GM18502 (cell line): ENCODE data around the gene IPP.
A peak's percentile ranks its signal among the peaks of the same experiment; 100 is the strongest.
"Not testable (repeated sequence)": the region's sequence is repeated elsewhere in the genome, so short reads cannot be mapped to it uniquely, and the experiment has no call there.

Experiments
- ATAC-seq: cut with Tn5 transposase; IDR thresholded peaks from one replicate; pipeline ENCODE4 v1.9.1; 2021; ENCODE audit warnings: mild to moderate bottlenecking; ENCODE audit not compliant: unreplicated experiment, poor library complexity

Gene IPP

DNA sequence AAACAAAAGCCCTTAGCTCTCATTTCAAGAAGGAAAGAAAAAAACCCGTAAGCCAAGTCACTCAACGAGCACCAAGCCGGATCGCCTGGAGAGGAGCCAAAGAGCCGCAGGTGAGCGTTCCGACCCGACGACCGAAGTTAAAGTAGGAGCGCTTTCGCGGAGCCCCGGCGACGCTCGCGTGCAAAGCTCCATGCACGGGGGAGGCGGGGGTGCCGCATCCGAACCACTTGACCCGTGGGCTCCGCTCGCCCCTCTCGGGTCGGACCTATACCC, 64.5 kb downstream of the IPP start:
- peak; percentile 6 for ATAC-seq

DNA sequence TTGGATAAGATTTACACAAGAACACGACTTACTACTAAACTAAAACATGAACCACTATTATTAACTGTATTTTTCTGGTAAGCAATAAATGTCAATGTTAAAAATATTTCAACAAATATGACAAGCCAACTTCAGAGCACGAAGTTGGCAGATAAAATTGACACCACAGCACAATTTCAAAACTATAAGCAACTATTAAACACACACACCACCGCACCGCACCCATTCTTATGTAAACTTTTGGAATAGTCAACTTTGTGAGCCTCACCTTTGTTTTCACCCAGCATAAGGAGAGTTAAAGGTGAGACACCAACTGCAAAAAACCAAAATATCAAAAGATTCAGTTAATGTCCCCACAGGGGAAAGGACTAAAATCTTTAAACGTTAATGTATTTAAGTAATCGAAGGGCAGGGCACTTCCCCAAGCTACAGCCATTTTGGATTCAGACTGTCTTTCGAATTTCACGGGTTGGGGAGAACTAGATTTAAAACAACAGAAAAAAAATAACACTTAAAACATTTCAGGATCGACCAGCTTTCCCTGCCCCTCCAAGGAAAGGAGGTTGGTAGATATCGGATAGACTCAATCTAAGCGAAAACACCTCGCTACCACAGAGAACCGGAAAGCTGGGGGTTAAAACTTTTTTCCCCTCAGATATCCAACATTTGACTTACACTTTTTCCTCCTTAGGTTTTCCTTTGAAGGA, 65.0 kb downstream of the IPP start:
- no peak for ATAC-seq

DNA sequence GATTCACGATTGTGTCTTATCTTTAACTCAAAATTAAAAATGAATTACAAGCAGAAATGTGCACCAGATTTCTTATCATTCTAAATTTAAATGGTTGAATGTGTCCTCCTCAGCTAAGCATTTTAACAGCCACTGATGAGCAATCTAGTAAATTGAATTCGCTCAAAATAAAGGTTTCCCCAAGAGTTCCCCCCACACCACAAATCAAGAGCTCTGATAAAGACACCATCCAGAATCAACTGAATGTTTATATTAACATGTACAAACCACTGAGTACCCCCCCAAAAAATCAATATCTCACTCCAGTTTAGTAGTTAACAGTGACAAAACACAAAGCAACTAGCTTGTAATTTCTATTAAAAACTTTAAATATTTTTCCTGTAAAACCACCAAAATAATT, 66.1 kb downstream of the IPP start:
- ATAC-seq: no peak

DNA sequence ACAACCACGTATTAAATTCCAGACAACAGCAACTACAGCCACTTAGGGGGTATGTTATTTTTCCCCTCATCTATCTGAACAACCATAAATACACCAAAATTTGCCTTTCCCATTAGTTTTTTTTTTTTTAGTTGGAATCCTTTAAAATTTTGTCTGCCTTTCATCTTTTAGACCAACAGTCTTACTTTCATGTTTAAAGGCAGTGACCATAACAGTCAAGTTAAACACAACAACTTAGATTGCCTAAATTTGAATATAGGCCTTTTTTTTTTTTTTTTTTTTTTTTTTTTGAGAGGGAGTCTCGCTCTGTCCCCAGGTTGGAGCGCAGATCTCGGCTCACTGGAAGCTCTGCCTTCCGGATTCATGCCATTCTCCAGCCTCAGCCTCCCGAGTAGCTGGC, 67.5 kb downstream of the IPP start:
- ATAC-seq: no peak

DNA sequence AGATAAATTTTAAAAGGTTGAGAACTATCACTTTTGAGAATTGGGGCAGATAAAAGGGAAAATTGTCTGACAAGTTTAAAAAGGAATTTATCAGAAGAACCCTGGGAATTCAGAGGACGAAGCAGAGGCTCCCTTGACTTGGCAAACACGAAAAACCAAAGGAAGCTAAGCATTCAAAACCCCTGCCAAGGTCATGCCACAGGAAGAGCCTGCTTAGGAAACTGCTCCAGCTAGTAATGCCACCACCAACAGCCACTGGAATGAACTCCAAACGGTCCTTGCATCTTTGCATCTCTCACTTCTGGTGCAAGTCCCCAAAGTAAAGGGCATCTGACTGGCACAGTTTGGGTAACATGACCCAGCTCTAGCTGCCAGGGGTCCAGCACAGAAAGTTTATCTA, 71.3 kb downstream of the IPP start:
- ATAC-seq: no peak

DNA sequence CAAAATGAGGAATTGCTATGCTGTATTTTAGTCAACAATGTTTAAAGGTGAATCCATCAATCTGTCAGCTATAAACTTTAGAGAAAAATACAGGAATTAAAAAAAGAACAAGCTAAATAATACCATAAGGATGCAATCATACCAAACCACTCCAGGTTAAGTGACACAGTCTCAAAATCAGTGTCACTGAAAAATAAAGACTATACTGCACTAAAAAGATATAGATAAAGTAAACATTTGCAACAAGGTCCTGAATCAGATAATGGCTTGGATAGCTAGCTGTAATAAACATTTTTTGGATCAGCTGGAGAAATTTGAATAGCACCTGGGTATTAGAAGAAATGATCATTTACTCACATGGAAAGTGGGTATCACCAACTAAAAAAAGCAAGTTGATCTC, 72.0 kb downstream of the IPP start:
- ATAC-seq: no peak

DNA sequence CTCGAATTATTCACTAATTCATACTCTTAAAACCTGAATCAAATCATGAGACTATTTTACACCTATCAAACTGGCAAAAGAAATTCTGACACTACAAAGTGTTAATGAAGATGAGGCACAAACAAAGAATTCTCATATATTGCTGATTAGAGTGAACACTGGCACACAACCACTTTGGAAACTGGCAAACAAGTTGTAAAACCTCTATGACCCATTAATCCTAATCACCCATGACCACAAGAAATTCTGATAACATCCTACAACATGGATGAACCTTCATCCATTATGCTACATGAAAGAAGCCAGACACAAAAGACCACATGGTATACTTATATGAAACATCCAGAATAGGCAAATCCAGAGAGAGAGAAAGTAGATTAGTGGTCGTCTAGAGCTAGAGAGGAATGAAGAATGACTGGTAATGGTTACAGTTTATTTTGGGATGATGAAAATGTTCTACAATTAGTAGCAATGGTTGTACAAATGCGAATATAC, 72.7 kb downstream of the IPP start:
- ATAC-seq: no peak

DNA sequence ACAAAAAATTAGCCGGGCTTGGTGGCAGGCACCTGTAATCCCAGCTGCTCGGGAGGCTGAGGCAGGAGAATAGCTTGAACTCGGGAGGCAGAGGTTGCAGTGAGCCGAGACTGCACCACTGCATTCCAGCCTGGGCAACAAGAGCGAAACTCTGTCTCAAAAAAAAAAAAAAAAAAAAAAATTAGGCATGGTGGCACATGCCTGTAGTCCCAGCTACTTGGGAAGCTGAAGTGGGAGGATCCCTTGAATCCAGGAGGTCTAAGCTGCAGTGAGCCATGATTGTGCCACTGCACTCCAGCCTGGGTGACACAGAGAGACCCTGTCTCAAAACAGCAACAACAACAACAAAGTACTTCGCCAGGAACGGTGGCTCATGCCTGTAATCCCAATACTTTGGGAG, 73.9 kb downstream of the IPP start:
- ATAC-seq: not testable (repeated sequence)

DNA sequence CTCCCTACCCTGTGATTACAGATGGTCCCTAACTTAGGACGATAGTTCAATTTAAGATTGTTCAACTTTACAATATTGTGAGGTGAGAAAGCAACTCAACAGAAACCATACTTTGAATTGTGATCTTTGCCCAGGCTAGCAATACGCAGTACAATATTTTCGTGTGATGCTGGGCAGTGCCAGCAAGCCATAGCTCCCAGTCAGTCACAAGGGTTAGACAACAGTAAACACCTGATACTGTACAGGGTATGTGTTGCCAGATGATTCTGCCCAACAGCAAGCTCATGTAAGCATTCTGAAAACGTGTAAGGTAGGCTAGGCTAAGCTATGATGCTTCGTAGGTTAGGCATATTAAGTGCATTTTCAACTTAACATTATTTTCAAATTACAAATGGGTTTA, 76.0 kb downstream of the IPP start:
- ATAC-seq: no peak

DNA sequence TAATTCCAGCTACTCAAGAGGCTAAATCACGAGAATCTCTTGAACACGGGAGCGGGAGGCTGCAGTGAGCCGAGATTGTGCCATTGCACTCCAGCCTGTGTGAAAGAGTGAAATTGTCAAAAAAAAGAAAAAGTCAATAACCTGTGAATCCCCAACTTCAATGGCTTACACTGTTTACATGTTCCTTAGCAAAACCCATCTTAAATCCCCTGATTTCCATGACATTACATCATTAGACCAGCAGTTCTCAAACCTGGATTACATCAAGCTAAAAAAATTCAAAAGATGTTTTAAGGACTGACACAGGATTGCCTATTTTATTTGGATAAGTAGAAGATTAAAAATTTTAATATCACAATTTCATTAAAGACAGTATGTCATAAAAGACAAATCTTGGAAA, 76.5 kb downstream of the IPP start:
- ATAC-seq: no peak

DNA sequence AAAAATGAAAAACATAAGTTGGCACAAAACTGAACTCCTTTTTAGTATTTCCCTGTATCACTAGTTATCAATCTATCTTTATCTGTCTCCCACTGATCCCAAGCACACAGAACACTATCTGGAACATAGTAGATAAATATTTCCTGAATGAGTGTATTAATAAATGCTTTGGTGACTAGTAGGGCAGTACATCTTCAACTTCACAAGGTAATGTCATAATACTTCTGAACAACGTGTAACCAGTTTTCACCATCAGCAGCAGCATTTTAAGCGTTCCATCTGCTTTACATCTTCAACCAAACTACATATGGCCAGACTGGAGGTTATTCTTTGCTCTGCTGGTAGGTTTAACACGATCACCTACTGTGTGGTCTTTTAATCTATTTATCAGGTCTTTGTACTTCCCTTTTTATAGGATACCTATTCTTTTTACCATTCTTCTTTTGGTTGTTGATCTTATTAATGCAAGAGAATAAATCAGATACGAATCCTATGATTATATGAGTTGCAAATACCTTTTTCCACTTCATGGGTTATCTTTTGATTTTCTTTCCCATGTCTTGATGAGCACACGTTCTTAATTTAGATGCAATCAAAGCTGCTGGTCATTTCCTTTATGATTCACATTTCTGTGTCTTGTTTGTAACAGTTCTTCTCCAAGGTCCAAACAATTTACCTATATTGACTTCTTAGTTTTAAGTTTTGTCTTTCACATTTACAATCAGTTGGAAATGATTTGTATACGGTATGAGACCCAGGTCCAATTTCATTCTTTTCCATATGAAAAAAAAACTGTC, 80.4 kb downstream of the IPP start:
- no peak for ATAC-seq

DNA sequence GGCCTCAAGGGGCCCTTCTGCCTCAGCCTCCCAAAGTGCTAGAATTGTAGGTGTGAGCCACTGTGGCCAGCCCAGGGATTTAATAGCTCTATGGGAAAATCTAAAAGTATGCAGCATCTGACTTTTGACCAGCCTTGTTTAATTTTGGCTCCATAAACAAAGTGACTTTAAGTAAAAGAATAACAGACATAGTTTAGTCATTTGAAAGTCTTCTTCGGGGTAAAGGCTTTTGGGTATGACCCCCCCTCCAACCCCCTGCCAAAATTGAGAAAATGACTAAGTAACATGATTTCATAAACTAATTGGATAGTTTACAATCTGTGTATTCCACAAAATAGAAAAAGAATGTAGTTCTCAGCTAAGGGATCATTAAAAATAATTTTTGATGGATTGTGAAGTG, 81.1 kb downstream of the IPP start:
- ATAC-seq: no peak

DNA sequence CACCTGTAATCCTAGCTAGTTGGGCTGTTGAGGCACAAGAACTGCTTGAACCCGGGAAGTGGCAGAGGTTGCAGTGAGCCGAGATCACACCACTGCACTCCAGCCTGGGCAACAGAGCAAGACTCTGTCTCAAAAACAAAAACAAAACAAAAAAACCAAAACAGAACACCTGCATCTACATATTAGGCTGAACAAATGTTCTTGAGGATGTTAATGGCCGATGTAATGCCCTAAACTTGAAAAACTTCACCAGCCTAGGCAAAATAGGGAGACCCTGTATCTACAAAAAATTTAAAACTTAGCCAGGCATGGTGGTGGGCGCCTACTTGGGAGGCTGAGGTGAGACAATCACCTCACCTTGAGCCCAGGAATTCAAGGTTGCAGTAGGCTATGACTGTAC, 81.9 kb downstream of the IPP start:
- no peak for ATAC-seq

DNA sequence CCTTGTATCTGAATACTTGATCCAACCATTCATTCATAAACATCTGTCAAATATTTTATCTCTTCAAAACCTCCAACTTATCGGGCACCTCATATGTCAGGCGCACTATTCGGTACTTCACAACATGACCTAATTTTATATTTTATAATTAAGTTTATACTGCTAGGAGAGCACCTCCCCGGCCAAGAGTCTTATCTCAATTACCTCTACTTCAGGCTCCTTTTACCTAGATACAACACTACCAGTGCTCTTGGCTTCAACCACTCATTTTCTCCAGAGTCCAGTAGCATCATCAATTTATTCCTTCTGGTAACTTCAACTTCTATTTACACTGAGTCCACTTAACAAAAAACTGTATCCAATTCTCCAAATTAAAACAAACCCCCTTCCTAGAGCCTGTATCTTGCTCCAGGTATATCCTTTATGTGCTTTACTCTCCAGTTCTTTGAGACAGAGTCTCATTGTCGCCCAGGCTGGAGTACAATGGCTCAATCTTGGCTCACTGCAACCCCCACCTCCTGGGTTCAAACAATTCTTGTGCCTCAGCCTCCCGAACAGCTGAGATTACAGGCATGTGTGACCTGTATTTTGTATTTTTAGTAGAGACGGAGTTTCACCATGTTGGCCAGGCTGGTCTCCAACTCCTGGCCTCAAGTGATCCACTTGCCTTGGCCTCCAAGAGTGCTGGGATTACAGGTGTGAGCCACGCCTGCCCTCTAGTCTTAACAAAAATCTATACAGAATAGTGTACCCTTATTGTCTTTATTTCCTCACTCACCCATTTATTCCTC, 82.9 kb downstream of the IPP start:
- no peak for ATAC-seq

DNA sequence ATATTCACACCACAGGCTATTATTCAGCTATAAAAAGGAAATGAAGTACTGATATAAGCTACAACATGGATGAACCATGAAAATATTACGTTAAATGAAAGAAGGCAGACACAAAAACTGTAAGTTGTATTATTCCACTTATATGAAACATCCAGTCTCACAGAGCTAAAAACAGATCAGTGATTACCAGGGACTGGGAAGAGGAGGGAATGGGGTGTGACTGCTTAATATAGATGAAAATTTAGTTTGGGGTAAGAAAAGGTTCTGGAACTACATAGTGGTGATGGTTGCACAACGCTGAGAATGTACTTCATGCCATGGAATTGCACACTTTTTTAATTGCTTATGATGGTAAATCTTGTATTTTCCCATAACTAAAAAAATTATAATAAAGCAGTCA, 83.6 kb downstream of the IPP start:
- ATAC-seq: no peak

DNA sequence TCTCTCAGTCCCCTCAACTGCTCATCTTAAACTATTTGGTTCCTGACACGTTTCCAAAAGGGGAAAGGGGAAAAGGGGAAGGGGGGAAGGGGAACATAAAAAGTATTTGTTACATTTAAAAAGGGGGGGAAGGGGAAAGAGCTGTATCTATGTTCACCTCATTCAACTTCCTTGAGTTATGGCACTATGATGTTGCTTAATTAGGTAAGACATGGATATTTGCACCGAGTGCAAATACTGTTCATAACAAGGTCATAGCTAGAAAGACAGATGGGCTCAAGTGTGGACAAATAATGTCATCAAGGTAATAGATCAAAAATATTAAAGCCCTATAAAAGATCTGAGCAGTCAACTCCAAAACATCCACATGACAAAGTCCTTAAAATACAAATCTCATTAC, 90.1 kb downstream of the IPP start:
- ATAC-seq: no peak

DNA sequence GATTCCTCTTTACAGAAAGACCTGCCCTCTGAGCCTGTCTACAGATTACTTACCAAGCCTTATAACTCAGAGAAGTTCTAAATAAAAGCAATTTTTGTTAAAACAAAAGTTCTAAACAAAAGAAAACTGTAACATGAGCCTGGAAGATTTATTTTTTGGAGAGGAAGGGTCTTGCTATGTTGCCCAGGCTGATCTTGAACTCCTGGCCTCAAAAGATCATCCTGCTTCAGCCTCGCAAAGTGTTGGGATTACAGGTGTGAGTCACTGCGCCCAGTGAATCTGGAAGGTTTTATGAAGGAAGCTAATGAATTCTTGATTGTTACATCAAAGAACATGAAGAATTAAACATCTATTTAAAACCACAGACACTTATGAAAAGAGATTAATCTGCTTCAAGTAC, 91.2 kb downstream of the IPP start:
- ATAC-seq: no peak

DNA sequence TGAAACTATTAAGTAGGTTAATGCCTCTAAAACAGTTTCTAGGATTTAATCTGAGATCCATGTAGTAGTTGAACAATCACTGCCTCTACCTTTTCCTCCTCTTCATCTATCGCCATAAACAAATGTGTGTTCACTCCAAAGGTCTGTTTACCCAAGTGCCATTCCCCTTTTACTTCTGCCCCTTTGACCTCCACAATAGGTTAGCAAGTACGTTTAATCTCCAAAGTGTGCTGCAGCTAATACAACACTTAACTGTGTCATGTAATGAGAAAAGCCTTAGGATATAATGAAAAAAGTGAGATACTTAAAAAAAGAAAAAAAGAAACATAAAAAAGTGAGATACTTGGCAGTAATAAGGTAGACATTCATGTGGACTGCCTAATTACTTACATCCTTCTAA, 92.3 kb downstream of the IPP start:
- ATAC-seq: no peak

DNA sequence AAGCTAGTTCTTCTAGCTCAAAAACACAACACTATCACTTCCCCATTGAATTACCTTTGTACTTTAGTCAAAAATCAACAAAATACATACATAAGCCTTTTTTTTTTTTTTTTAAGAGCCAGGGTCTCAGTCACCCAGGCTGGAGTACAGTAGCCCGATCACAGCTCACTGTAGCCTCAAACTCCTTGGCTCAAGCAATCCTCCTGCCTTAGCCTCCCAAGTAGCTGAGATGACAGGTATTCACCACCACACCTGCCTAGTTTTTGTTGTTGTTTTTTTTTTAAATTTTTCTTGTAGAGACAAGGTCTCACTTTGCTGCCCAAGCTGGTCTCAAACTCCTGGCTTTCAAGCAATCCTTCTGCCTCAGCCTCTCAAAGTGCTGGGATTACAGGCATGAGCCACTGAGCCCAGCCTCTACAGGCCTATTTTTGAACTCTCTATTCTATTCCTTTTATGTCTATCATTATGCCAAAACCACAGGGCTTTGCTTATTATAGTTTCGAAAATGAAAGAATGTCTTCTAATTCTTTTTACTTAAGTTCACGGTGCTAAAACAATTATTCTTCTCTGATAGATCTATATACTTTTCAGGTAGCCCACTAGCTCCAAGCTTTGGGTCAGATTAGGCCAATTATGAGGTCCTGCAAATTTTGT, 93.8 kb downstream of the IPP start:
- no peak for ATAC-seq

DNA sequence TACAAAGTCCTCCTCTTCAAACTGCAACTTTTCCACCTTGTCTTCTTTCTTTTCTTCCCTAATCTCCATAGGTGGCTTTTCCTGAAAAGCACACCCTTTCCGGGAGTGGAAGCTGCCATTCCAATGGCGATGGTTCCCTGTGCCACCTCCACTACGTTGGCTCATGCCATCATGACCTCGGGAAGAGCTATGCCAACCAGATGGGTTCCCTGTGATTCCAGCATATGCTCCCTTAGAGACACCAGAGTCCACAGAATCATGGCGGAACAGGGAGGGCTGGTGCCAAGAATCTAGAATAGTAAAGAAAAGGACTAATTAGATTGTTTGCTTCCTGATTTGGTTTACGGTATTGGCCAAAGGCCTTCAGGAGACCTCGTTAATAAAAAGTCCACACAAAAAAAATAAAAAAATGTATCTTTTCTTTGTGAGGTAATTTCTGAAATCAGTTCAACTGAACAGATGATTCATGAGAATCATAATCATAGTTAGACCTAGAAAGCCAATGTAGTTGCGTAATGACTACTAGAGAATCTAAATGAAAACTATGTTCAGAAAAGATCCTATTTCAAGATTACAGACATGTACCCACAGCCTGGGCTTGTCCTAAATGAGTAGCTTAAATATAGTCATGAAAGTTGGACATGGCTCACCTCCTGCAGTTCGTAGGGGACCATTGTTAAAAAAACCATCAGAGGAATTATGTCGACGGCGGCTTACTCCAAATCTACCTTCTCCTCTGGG, 95.7 kb downstream of the IPP start:
- no peak for ATAC-seq
